Vagina (tissue), 2 donors: ENCODE data around the gene SIRT1. TPM values are rescaled to one million over a fixed set of nuclear protein-coding genes. Genes with fewer than 3 reads are reported as not detected.

Experiments
- DNase-seq, 2 donors: peaks; one replicate each; pipeline ENCODE4 v3.0.0-alpha.2; 2017; ENCODE audit errors: extremely low spot score in 2 of 2
- H3K27ac ChIP-seq: fragments of 200-600 bp; sonication (generic); one replicate; pipeline ENCODE4 v1.5.1; 2019
- H3K27me3 ChIP-seq: fragments of 200-600 bp; sonication (generic); one replicate; pipeline ENCODE4 v1.5.1; 2019
- H3K36me3 ChIP-seq, 2 donors: fragments of 200-600 bp; sonication (generic); one replicate each; pipeline ENCODE4 v1.5.1; 2017 to 2019
- H3K4me1 ChIP-seq: fragments of 200-600 bp; sonication (generic); one replicate; pipeline ENCODE4 v1.5.1; 2019
- H3K4me3 ChIP-seq, 2 donors: fragments of 200-600 bp; sonication (generic); 1 replicate in 1 of 2; 2 replicates in 1 of 2; pipeline ENCODE4 v1.5.1; 2016 to 2019
- H3K9me3 ChIP-seq: fragments of 200-600 bp; sonication (generic); one replicate; pipeline ENCODE4 v1.5.1; 2019
- CTCF ChIP-seq, 3 experiments: fragments of 450-650 bp in 2 of 3; fragments of 200-600 bp in 1 of 3; sonication (generic) in 1 of 3; IDR thresholded peaks; one replicate each; pipeline ENCODE4 v1.5.1; 2017 to 2019; ENCODE audit warnings: antibody characterized with exemption in 3 of 3, mild to moderate bottlenecking in 2 of 3, moderate library complexity in 2 of 3
- POLR2A ChIP-seq, 2 donors: fragments of 450-650 bp; IDR thresholded peaks; one replicate each; pipeline ENCODE4 v1.6.1; 2017; ENCODE audit warnings: antibody characterized with exemption in 2 of 2, mild to moderate bottlenecking in 2 of 2, moderate library complexity in 2 of 2
- POLR2AphosphoS5 ChIP-seq, 2 donors: sonication (generic); formaldehyde crosslinking; IDR thresholded peaks; one replicate each; pipeline ENCODE4 v1.9.0; 2017; ENCODE audit warnings: antibody characterized with exemption in 2 of 2, mild to moderate bottlenecking in 2 of 2, low read depth in 1 of 2; ENCODE audit not compliant: insufficient read depth in 1 of 2
- intact Hi-C: fragments of 100-400 bp; cut with DNase I; formaldehyde crosslinking; loops from one replicate; pipeline ENCODE4 v1.15.1; 2023
- total RNA-seq: library from RNA; depleted of rRNA; stranded (reverse); fragments of >200 nt; gene quantifications from one replicate; pipeline ENCODE4 v1.2.3, GENCODE V29; 2016

The SIRT1 gene
- total RNA-seq, 1 donor from 2014 or later, result 18.9 TPM

- H3K36me3 ChIP-seq, result peaks cover 0 to 42% of the 10 kb centered on the region in 2 donors
- no peaks in the 10 kb centered on the region for H3K9me3 ChIP-seq
Measured at GRCh38 chr10:67933199-67933598, 48.7 kb downstream of the SIRT1 start.

GRCh38 chr10:67934336-67934735, 49.9 kb downstream of the SIRT1 start:
- intact Hi-C loops, result no loop called here
- H3K4me1 ChIP-seq, result no peaks in the 10 kb centered on the region
- H3K27ac ChIP-seq, result no peak overlapping the region
- no peaks in the 10 kb centered on the region for H3K9me3 ChIP-seq
- no peak overlapping the region for H3K4me3 ChIP-seq
- peaks cover 0 to 46% of the 10 kb centered on the region in 2 donors for H3K36me3 ChIP-seq
- TF ChIP-seq CTCF (IDR thresholded peaks at IDR 0.05) (no peak), POLR2AphosphoS5 (IDR thresholded peaks at IDR 0.05; ENCODE audit: insufficient read depth in 1 of 2, low read depth in 1 of 2) (no peak), POLR2A (IDR thresholded peaks at IDR 0.05) (no peak)
- no peak for DNase-seq
- no peaks in the 10 kb centered on the region for H3K27me3 ChIP-seq

More at GRCh38 chr10:67933199-67933598, 48.7 kb downstream of the SIRT1 start:
- H3K4me1 ChIP-seq, result no peaks in the 10 kb centered on the region
- no peak for DNase-seq
- no peak overlapping the region for H3K4me3 ChIP-seq
- no peak overlapping the region for H3K27ac ChIP-seq
- H3K27me3 ChIP-seq, result no peaks in the 10 kb centered on the region
- TF ChIP-seq POLR2AphosphoS5 (IDR thresholded peaks at IDR 0.05; ENCODE audit: insufficient read depth in 1 of 2, low read depth in 1 of 2) (no peak), POLR2A (IDR thresholded peaks at IDR 0.05) (no peak), CTCF (IDR thresholded peaks at IDR 0.05) (no peak)
- intact Hi-C loops, result no loop called here

GRCh38 chr10:67935223-67935622, 50.8 kb downstream of the SIRT1 start:
- no peak overlapping the region for H3K4me3 ChIP-seq
- no peak for DNase-seq
- no peaks in the 10 kb centered on the region for H3K27me3 ChIP-seq
- peaks cover 0 to 40% of the 10 kb centered on the region in 2 donors for H3K36me3 ChIP-seq
- H3K9me3 ChIP-seq, result no peaks in the 10 kb centered on the region
- intact Hi-C loops, result no loop called here
- TF ChIP-seq POLR2A (IDR thresholded peaks at IDR 0.05) (no peak), CTCF (IDR thresholded peaks at IDR 0.05) (no peak), POLR2AphosphoS5 (IDR thresholded peaks at IDR 0.05; ENCODE audit: insufficient read depth in 1 of 2, low read depth in 1 of 2) (no peak)
- H3K4me1 ChIP-seq, result no peaks in the 10 kb centered on the region
- H3K27ac ChIP-seq, result no peak overlapping the region

DNA sequence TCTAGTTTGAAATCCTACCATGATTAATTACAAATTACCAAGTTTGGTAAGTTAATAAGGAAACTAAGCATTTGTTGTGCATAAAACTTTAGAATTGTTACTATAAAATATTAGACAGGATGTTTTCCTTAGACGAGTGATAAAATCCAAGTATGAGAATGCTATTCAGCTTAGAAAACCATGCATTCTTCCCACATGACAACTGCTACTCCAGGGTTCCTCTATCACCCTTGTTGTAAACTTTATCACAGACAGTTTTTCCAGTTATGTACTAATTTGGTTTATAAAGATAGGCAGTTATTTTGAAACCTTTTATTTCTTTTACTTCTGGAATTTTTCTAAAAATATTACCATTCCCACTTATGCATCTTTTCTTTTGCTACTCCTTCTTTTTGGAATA, 52.0 kb downstream of the SIRT1 start:
- no peak for DNase-seq
- Histone ChIP-seq H3K4me3 (no peak overlapping the region), H3K4me1 (no peaks in the 10 kb centered on the region), H3K9me3 (no peaks in the 10 kb centered on the region), H3K27me3 (no peaks in the 10 kb centered on the region), H3K36me3 (peaks cover 0 to 37% of the 10 kb centered on the region in 2 donors), H3K27ac (no peak overlapping the region)
- TF ChIP-seq POLR2AphosphoS5 (IDR thresholded peaks at IDR 0.05; ENCODE audit: insufficient read depth in 1 of 2, low read depth in 1 of 2), result no peak
- no peak for TF ChIP-seq CTCF (IDR thresholded peaks at IDR 0.05)
- TF ChIP-seq POLR2A (IDR thresholded peaks at IDR 0.05), result no peak
- intact Hi-C loops, result no loop called here

DNA sequence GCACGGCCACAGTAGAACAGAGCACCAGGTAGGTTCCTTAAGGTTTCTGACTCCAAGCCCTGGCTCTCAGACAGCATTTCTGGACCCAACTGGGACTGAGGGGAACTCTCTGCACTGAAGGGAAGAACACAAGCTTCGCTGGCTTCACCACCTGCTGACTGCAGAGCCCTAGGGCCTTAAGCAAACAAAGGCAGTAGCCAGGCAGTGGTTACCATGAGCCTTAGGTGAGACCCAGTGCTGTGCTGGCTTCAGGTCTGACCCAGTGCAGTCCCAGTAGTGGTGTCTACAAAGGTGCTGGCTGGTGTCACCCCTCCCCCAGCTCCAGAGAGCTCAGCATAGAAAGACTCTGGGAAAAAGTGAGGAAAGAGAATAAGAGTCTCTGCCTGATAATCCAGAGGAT, 59.5 kb downstream of the SIRT1 start:
- Histone ChIP-seq H3K36me3 (peaks cover 0 to 38% of the 10 kb centered on the region in 2 donors), H3K27ac (no peak overlapping the region), H3K4me1 (no peaks in the 10 kb centered on the region), H3K27me3 (no peaks in the 10 kb centered on the region), H3K4me3 (no peak overlapping the region), H3K9me3 (no peaks in the 10 kb centered on the region)
- intact Hi-C loops, result no loop called here
- TF ChIP-seq CTCF (IDR thresholded peaks at IDR 0.05) (no peak), POLR2AphosphoS5 (IDR thresholded peaks at IDR 0.05; ENCODE audit: insufficient read depth in 1 of 2, low read depth in 1 of 2) (no peak), POLR2A (IDR thresholded peaks at IDR 0.05) (no peak)
- no peak for DNase-seq
